Glomerular visceral epithelial cell (primary cell): ENCODE results near the gene IGF2BP2.
A peak's percentile ranks its signal among the peaks of the same experiment; 100 is the strongest.

Experiments
- DNase-seq: peaks from one replicate; pipeline ENCODE4 v3.0.0-alpha.2; 2016; ENCODE audit errors: extremely low spot score

IGF2BP2 gene

GRCh38 chr3:185764980-185765370, 59.9 kb downstream of the IGF2BP2 start:
- no peak for DNase-seq

DNA sequence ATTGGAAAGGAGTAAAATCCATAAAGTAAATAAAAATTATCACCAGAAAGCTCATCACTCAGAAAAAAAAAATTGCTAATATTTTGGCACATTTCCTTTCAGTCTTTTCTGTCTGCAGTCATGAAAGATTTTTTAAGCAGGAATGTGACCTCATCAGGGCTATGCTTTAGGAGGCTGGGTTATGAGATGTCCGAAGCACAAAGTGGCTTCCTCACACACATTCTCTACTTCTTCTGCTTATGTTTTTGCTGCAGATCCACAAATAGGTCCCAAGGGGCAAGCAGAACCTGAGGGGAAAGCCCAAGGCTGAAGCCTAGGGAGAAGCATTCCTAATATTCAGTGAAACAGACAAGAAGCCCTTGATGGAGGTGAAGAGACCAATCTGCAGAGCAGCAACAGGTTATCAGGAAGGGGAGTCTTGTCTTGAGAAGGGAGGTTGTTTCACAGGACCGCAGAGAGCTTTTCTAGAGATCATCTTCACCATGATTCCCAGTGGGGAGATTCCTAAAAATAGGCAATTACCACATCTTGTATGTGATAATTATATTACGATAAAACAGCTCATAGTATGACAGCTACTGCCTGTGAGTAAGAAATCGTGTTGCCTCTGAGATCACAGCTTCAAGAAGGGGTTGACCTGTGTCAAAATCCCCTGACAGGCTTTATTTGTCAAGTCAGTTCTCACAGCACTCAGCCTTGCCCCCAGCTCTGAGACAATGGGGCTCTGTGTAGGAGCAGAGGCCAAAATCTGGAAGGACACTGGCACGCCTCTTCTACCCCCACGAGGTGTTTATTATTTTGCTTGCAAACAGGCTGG, 60.5 kb downstream of the IGF2BP2 start:
- DNase-seq = no peak

- DNase-seq = no peak
Observed at GRCh38 chr3:185763347-185764005, 61.4 kb downstream of the IGF2BP2 start.

DNA sequence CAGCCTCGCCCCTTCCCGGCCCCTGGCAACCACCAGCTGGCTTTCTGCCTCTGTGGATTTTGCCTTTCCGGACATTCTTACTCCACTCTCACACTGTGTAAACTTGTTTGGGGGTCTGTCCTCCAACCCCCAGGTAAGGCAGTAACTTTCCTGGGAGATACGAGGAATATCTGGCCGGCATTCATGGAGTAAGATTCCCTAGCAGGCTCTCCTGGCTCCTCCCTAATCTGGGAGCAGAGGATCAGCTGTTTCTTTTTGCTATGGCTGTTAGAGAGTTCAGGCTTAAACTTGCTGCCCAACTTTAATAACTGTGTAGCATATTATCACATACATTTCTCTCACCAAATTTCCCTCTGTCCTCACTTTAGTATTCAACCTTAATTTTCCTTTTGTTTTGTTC, 64.3 kb downstream of the IGF2BP2 start:
- DNase-seq = no peak

DNA sequence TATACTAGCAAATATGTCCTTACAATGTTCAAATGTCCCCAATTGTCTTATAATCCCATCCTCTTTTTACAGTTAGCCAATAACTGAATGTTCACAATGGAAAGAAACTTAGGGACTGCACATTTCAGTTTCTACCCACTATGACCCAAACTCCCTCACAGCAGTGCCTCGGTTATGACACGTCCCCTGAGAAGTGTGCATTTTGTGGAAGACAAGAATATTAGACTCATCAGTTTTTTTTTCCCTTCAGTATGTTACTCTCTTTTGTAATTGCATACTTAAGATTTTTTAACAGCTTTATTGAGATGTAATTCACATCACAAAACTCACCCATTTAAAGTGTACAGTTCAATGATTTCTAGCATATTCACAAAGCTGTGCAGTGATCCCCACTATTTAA, 64.8 kb downstream of the IGF2BP2 start:
- DNase-seq = no peak

DNA sequence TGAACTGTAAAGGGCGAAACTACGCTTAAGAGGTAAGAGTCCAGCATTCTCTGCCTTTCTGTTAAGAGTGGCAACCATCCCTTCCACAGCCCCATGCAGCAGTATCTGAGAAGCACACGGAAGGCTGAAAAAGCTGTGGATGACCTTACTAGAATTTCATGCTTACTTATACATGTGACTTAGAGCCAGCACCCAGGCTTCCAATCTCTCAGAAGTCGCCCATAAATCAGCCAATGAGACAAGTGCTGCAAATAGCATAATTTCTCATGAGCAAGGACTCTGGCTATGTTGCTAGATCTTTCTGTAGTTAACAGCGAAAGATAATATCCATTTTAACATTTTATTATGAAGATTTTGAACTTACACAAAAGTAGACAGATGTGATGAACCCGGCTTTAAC, 65.3 kb downstream of the IGF2BP2 start:
- no peak for DNase-seq

DNA sequence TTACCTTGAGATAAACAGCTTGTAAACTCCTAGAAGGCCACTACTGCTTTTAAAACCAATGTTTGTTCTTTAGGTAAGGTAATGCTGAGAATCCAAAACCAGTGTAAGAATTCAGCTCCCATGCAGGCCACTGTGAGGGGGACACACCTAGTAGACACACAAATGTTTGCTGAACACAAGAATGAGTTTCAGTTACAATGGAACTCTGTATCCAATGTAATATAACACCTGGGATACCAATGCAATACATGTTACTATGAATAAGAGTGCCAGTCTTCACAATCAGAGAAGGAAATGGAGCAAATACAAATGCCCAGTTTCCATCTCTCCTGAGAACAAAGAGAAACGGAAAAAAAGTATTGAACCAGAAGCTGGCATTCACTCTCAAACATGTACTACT, 65.9 kb downstream of the IGF2BP2 start:
- DNase-seq = no peak

- no peak for DNase-seq
Observed at GRCh38 chr3:185757176-185757575, 67.7 kb downstream of the IGF2BP2 start.

DNA sequence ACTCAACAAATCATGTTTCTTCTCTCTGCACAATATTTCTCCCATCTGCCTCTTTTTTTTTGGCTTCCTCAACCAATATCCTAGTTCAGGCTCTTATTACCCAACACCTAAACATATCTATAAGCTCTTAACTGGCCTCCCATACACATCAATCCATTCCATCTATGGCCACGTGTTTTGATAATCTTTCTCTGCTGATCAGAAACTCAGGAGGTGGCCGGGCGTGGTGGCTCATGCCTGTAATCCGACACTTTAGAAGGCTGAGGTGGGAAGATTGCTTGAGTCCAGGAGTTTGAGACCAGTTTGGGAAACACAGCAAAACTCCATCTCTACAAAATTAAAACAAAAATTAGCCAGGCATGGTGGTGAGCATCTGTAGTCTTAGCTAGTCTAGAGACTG, 68.4 kb downstream of the IGF2BP2 start:
- DNase-seq = no peak

DNA sequence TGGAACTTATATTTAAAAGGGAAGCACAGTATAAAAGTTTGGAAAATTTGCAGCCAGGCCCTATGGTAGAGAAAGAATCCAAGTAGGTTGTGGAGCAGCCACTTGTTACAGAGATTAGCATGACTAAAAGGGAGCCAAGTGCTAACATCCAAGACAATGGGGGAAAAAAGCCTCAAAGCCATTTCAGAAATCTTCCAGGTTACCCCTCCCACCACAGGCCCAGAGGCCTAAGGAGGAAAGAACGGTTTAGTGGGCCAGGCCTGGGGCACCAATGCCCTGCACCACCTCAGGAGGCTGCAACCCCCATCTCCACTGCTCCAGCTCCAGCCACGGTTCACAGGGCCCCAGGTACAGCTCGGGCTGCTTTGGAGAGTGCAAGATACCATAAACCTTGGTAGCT, 69.9 kb downstream of the IGF2BP2 start:
- DNase-seq = no peak

DNA sequence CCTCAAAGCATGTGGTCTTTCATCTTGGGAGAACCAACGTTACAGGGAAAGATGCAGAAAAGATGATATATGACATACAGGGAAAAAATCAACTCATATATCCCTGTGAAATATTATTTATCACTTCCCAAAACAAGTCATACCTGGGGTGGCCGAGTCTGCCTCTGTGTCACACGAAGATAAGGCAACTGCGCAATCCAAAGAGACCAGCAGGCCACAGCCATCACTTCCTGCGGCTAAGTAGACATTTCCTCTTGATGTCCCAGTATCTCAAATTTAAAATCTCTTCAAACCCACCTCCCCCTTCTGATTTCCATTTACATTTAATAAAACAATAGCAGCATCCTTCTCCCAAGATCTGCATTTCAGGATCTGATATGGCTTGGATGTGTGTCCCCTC, 71.5 kb downstream of the IGF2BP2 start:
- DNase-seq = no peak

DNA sequence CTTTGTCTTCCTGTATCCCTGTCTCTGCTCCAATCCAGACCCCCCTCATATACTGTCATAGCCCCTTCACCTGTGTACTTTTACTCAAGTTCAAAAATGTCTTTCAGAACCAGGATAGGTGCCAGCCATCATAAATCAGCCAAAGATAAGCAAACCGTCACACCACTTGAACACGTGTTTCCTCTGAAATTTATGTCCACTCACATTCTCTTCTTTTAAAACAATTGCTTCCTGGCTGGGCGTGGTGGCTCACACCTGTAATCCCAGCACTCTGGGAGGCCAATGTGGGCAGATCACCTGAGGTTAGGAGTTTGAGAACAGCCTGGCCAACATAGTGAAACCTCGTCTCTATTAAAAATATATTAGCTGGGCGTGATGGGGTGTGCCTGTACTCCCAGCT, 74.1 kb downstream of the IGF2BP2 start:
- no peak for DNase-seq

DNA sequence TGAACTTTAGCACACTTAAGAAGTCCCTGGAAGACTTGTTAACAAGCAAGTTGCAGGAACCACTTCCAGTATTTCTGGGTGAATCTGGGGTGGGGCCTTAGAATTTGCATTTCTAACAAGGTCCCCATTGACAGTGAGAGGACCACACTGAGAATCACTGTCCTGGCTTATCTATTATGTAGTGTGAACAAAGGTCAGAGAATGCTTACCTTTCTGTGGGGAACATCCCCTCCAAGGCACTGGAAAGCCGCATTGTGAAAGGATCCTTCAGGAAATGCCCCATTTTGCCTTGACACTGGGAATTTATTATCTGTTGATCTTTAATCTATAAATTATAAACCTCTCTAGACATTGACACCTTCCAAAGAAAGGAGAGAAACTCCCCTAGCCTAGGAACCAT, 74.8 kb downstream of the IGF2BP2 start:
- DNase-seq = no peak

GRCh38 chr3:185746470-185746869, 78.4 kb downstream of the IGF2BP2 start:
- DNase-seq = no peak

DNA sequence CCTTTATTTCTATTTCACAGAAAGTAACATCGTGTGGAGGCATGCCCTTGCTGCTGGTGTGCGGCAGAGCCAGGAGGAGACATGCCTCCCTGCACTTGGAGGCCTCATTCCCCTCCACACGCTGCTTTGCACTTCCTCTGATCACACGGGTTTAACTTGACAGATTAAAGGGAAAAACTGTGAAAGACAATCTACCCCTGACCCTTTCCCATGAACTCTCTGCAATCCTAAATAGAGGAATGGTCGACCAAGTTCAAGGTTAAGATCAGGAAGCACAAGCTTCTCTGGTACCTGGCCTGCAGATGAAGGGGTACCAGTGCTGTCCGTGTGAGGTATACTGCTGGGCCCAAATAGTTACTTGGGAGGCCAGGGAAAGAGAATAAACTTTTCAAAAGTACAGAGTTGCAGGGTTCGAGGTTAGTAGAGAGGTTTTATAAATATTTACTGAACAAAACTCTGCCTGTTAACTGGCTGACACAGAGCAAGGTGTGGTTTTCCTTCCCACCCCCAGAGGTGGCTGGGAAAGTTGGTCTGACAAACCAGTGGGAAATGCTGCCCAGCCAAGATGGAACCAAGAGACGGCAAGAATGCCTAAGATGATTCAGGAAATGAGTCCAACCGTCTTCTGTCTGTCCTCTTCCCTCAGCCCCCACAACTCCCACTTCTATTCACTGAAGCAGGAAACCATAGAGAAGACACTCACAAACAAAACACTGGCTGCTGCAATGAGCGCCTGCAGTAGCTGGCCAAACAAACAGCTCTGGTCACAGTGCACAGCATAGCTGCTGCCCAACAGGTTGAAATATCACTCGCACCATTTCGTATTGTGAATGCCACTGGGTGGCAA, 79.6 kb downstream of the IGF2BP2 start:
- DNase-seq = peak; percentile 93

DNA sequence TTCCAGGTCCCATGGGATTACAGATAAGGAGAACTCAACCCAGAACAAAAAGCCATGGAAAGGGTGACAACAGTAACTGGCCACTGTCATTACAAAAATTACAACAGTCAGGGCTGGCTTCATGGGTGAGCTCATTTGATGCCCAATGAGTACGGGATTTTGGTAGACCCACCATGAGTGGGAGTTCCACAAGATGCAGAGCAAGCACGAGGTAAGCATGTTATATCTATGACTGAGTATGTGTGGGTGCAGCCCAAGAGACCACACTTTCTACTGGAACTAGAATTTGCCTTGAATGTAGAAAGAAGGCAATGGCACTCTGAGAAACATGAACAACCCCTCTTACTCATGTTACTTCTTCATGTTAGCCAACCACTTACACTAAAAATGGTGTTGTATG, 83.3 kb downstream of the IGF2BP2 start:
- no peak for DNase-seq

- DNase-seq = no peak
Observed at GRCh38 chr3:185740133-185740532, 84.7 kb downstream of the IGF2BP2 start.

DNA sequence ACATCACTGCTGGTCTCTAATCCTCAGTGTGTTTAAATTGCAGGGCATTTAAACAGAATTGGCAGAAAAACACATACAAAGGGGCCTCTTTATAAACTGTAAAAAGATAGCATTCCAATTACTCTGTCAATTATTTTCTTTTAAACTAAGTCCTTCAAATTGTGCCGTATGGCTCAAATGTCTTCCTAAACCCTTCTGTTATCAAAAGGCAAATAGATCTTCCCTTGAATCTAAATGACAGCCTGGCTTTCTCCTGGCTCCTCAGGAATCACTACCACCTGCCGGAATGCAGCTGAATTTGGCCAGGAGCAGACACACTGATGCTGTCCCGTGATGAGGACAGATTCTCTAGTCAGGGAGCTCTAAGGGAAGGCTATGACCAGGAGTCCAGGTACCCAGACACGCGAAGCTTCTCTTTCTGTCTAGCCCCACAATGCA, 85.6 kb downstream of the IGF2BP2 start:
- DNase-seq = no peak

GRCh38 chr3:185737740-185738680, 86.8 kb downstream of the IGF2BP2 start:
- DNase-seq = no peak

DNA sequence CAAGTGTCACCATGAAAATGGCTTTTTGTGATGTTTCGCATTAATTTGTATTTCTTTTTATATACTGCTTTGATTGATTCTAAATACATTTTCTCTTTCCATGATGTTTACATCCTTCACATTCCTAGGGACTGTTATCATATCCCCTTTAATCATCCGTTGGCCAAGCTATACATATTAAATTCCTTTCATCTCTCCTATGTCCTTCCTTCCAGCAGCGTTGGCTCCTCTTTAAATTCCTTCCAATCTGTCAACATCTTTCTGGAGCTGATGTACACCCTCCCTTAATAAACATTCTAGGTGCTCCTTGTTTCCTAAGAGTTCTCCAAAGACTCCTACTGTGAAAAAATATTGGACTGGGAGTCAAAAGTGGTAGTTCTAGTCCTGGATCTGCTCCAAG, 87.8 kb downstream of the IGF2BP2 start:
- no peak for DNase-seq

GRCh38 chr3:185734725-185735096, 90.1 kb downstream of the IGF2BP2 start:
- DNase-seq = no peak
